Ishikawa (cell line): Measurements from ENCODE around the gene LECT2.

ENCODE experiments used
- CEBPB ChIP-seq: IDR thresholded peaks from 2 replicates; pipeline ENCODE4 v1.6.1; 2012
- CREB1 ChIP-seq: IDR thresholded peaks from 2 replicates; pipeline ENCODE4 v1.6.1; 2012; ENCODE audit warnings: low read depth
- EGR1 ChIP-seq: IDR thresholded peaks from 2 replicates; pipeline ENCODE4 v1.6.1; 2012
- EP300 ChIP-seq: IDR thresholded peaks from 2 replicates; pipeline ENCODE4 v1.6.1; 2012; ENCODE audit warnings: borderline replicate concordance
- FOXM1 ChIP-seq: IDR thresholded peaks from 2 replicates; pipeline ENCODE4 v1.6.1; 2012; ENCODE audit warnings: low read depth, borderline replicate concordance
- NFIC ChIP-seq: IDR thresholded peaks from 2 replicates; pipeline ENCODE4 v1.6.1; 2012
- RAD21 ChIP-seq: IDR thresholded peaks from 2 replicates; pipeline ENCODE4 v1.6.1; 2012; ENCODE audit warnings: low read depth
- REST ChIP-seq: IDR thresholded peaks from 2 replicates; pipeline ENCODE4 v1.6.1; 2012; ENCODE audit warnings: low read depth, mild to moderate bottlenecking
- TAF1 ChIP-seq: IDR thresholded peaks from 2 replicates; pipeline ENCODE4 v1.6.1; 2012; ENCODE audit warnings: low read depth, mild to moderate bottlenecking
- TCF12 ChIP-seq: IDR thresholded peaks from 2 replicates; pipeline ENCODE4 v1.6.1; 2012; ENCODE audit warnings: low read depth
- TEAD4 ChIP-seq: IDR thresholded peaks from 2 replicates; pipeline ENCODE4 v1.6.1; 2012
- YY1 ChIP-seq: IDR thresholded peaks from 2 replicates; pipeline ENCODE4 v1.6.1; 2012; ENCODE audit warnings: low read depth
- ZBTB7A ChIP-seq: IDR thresholded peaks from 2 replicates; pipeline ENCODE4 v1.6.1; 2012; ENCODE audit warnings: low read depth
- TF ChIP-seq, protein P1 (sequence below): IDR thresholded peaks from 2 replicates; pipeline ENCODE4 v1.6.1; 2012
- TF ChIP-seq, protein P2 (sequence below): IDR thresholded peaks from 2 replicates; pipeline ENCODE4 v1.6.1; 2012

Gene LECT2

GRCh38 chr5:135999406-136000139, 44.8 kb upstream of the LECT2 start:
- TF ChIP-seq CREB1 = no peak
- TF ChIP-seq, protein P1, sequence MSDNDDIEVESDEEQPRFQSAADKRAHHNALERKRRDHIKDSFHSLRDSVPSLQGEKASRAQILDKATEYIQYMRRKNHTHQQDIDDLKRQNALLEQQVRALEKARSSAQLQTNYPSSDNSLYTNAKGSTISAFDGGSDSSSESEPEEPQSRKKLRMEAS = no peak
- no peak for TF ChIP-seq ZBTB7A
- no peak for TF ChIP-seq YY1
- no peak for TF ChIP-seq TAF1
- no peak for TF ChIP-seq EGR1
- TF ChIP-seq, protein P2, sequence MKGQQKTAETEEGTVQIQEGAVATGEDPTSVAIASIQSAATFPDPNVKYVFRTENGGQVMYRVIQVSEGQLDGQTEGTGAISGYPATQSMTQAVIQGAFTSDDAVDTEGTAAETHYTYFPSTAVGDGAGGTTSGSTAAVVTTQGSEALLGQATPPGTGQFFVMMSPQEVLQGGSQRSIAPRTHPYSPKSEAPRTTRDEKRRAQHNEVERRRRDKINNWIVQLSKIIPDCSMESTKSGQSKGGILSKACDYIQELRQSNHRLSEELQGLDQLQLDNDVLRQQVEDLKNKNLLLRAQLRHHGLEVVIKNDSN = no peak
- no peak for TF ChIP-seq FOXM1
- TF ChIP-seq EP300 = no peak

DNA sequence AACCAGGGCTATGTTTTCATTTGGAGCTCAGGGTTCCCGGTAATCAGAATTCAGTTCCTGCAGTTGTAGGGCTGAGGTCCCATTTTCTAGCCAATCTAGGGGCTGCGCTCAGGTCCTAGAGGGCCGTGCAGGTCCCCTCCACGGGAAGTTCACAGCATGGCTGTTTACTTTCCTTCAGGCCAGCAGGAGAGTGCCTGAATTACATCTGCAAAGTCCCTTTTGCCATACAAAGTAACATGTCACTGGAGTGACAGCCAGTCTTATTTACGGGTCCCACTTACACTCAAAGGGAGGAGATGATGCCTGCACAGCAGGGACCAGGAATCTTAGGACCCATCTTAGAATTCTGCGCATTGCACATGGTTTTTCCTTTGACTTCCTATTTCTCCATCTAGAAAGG, 44.1 kb upstream of the LECT2 start:
- no peak for TF ChIP-seq EP300
- no peak for TF ChIP-seq TCF12
- no peak for TF ChIP-seq FOXM1
- no peak for TF ChIP-seq YY1
- no peak for TF ChIP-seq EGR1
- no peak for TF ChIP-seq ZBTB7A
- TF ChIP-seq, protein P1 = no peak

GRCh38 chr5:135997673-135998335, 43.0 kb upstream of the LECT2 start:
- TF ChIP-seq ZBTB7A (no peak), YY1 (no peak)

GRCh38 chr5:135996611-135997010, 41.8 kb upstream of the LECT2 start:
- no peak for TF ChIP-seq CREB1

DNA sequence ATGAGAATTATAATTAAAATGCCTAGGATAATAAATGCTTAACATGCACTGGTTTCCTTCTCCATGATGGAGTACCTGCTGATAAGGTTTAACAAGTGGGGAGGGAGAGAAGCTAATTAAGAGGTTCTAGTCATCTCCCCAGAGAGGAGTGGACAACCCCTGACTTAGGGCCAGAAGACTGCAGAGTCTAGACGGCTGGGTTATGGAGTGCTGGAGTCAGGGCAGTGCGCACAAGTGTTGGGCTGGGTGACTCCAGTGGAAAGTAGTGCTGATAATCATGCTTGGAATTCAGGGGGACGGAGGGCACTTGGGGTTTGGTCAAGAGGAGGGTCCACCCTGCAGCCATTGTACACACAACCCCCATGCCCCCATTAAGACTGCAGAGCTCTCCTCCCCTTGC, 41.2 kb upstream of the LECT2 start:
- no peak for TF ChIP-seq EGR1
- TF ChIP-seq, protein P1 = no peak
- TF ChIP-seq ZBTB7A = no peak
- TF ChIP-seq, protein P2 = no peak
- TF ChIP-seq TCF12 = no peak
- no peak for TF ChIP-seq RAD21
- no peak for TF ChIP-seq NFIC
- no peak for TF ChIP-seq CEBPB
- TF ChIP-seq CREB1 = no peak
- TF ChIP-seq REST = no peak
- no peak for TF ChIP-seq EP300
- no peak for TF ChIP-seq FOXM1
- TF ChIP-seq TEAD4 = no peak
- no peak for TF ChIP-seq YY1
- TF ChIP-seq TAF1 = no peak

DNA sequence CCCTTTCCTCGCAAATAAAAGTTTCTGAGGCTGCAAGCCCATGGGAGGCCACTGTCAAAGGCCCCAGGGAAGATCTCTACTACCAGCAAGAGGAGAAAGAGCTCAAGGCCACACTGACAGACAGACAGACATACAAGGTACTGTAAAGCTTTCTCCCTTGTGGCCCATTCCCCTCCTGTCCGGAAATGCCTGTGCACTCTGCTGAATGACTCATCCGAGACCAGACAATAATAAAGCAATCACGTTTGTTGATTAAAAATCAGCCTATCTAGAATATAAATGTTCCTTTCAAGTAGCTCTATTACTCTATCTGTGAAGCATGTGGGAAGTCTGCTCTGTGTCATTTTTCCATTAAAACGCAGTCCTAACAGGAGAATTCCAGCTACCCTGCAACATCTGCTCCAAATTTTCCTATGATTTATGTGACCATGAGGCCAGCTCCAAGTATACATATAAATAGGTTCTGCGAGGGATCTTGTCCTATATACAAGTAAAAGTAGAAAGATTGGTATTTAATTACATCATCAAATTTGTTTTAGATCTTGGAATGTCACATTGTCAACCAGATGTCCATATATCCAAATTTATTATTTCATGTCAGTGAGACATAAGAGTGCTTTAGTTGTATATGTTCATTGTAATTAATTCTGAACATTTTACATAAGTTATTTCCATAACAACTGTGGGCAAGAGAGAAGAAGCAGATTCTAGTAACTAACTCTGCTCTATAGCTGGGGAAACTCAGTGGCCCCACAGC, 39.3 kb upstream of the LECT2 start:
- TF ChIP-seq EGR1 (no peak), TEAD4 (no peak), TCF12 (no peak), FOXM1 (no peak), YY1 (no peak), NFIC (no peak), REST (no peak), RAD21 (no peak), EP300 (no peak)
- TF ChIP-seq, protein P1 = no peak
- TF ChIP-seq, protein P2 = no peak
